ENCODE data around the gene ACRV1.
"Not testable (repeated sequence)": the region's sequence is repeated elsewhere in the genome, so short reads cannot be mapped to it uniquely, and the experiment has no call there.

GRCh38 chr11:125704686-125705085 lies 24.0 kb upstream of the ACRV1 start:
- not testable (repeated sequence) for TF ChIP-seq CTCF (IDR thresholded peaks at IDR 0.05); PBX3 (IDR thresholded peaks at IDR 0.05); SIN3A (IDR thresholded peaks at IDR 0.05; ENCODE audit: borderline replicate concordance, low read depth, low read length); RAD21 (IDR thresholded peaks at IDR 0.05; ENCODE audit: low read length); EP300 (IDR thresholded peaks at IDR 0.05; ENCODE audit: borderline replicate concordance in 1 of 2, low read depth in 1 of 2, low read length in 1 of 2); EZH2phosphoT487 (IDR thresholded peaks at IDR 0.05; ENCODE audit: borderline replicate concordance, low read depth); RFX5 (IDR thresholded peaks at IDR 0.05; ENCODE audit: low read length); ZBTB33 (IDR thresholded peaks at IDR 0.05; ENCODE audit: borderline replicate concordance, low read depth)

Data from SK-N-SH (cell line).